HG03280 (cell line): ENCODE measurements around the gene KRT82.
"Not testable (repeated sequence)": the region's sequence is repeated elsewhere in the genome, so short reads cannot be mapped to it uniquely, and the experiment has no call there.

Experiments used
- ATAC-seq: cut with Tn5 transposase; IDR thresholded peaks from one replicate; pipeline ENCODE4 v1.9.1; 2021; ENCODE audit warnings: mild to moderate bottlenecking, moderate library complexity; ENCODE audit not compliant: unreplicated experiment

The KRT82 gene

GRCh38 chr12:52347551-52348510, 58.3 kb downstream of the KRT82 start:
- no peak for ATAC-seq

GRCh38 chr12:52347016-52347415, 59.1 kb downstream of the KRT82 start:
- no peak for ATAC-seq

GRCh38 chr12:52346593-52346992, 59.5 kb downstream of the KRT82 start:
- no peak for ATAC-seq

DNA sequence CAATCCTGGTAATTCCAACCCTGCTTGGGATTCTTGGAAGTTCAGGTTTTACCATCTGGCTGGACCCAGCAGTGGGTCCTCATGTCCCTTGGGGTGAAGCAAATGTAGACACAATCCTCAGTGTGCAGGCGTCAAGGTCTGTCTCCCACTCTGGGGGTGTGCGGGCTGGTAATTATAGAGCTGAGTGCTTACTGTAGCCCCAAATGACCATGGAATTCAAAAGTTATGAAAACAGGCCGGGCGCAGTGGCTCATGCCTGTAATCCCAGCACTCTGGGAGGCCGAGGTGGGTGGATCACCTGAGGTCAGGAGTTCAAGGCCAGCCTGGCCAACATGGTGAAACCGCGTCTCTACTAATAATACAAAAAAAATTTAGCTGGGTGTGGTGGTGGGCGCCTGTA, 61.1 kb downstream of the KRT82 start:
- ATAC-seq: not testable (repeated sequence)

- ATAC-seq: no peak
Measured at GRCh38 chr12:52344111-52344510, 62.0 kb downstream of the KRT82 start.
